HepG2 (cell line): ENCODE data around the gene ITGB1. TPM values are rescaled to one million over a fixed set of nuclear protein-coding genes. Genes with fewer than 3 reads are reported as not detected.

ENCODE experiments used
- ATF7-NPFF ChIP-seq: sonication (generic); formaldehyde crosslinking; IDR thresholded peaks from 2 replicates; pipeline ENCODE4 v1.8.1; 2023; ENCODE audit warnings: mild to moderate bottlenecking, low read depth, missing genetic modification reagents, moderate library complexity
- DR1 ChIP-seq: sonication (generic); formaldehyde crosslinking; IDR thresholded peaks from 2 replicates; pipeline ENCODE4 v1.8.0; 2021; ENCODE audit warnings: mild to moderate bottlenecking, missing genetic modification reagents, inconsistent platforms
- E2F1 ChIP-seq: sonication (generic); formaldehyde crosslinking; IDR thresholded peaks from 2 replicates; pipeline ENCODE4 v1.5.0; 2020; ENCODE audit warnings: missing genetic modification reagents
- GPBP1L1 ChIP-seq: sonication (generic); formaldehyde crosslinking; IDR thresholded peaks from 2 replicates; pipeline ENCODE4 v1.5.0; 2020; ENCODE audit warnings: mild to moderate bottlenecking, missing genetic modification reagents
- IRF2 ChIP-seq: IDR thresholded peaks from 2 replicates; pipeline ENCODE4 v1.6.1; 2018; ENCODE audit warnings: missing genetic modification reagents, missing compliant biosample characterization
- PITX1 ChIP-seq: sonication (generic); formaldehyde crosslinking; IDR thresholded peaks from 2 replicates; pipeline ENCODE4 v1.5.1; 2020; ENCODE audit warnings: mild to moderate bottlenecking, missing genetic modification reagents
- SRY ChIP-seq: sonication (generic); formaldehyde crosslinking; IDR thresholded peaks from 2 replicates; pipeline ENCODE4 v1.8.0; 2022; ENCODE audit warnings: mild to moderate bottlenecking, missing genetic modification reagents
- TBX2 ChIP-seq: sonication (generic); formaldehyde crosslinking; IDR thresholded peaks from 2 replicates; pipeline ENCODE4 v1.5.0; 2020; ENCODE audit warnings: missing genetic modification reagents, mild to moderate bottlenecking, borderline replicate concordance
- TRIM24 ChIP-seq: sonication (generic); formaldehyde crosslinking; IDR thresholded peaks from 2 replicates; pipeline ENCODE4 v1.8.0; 2022; ENCODE audit warnings: mild to moderate bottlenecking, missing genetic modification reagents
- ZBTB38 ChIP-seq: sonication (generic); formaldehyde crosslinking; IDR thresholded peaks from 2 replicates; pipeline ENCODE4 v1.5.1; 2020; ENCODE audit warnings: mild to moderate bottlenecking, missing genetic modification reagents
- ZNF251 ChIP-seq: sonication (generic); formaldehyde crosslinking; IDR thresholded peaks from 2 replicates; pipeline ENCODE4 v1.9.0; 2021; ENCODE audit warnings: mild to moderate bottlenecking, missing genetic modification reagents
- ZNF407 ChIP-seq: sonication (generic); formaldehyde crosslinking; IDR thresholded peaks from one replicate; pipeline ENCODE4 v1.5.1; 2020; ENCODE audit warnings: mild to moderate bottlenecking, missing genetic modification reagents; ENCODE audit errors: not compliant biosample characterization
- ZNF7 ChIP-seq: IDR thresholded peaks from 2 replicates; pipeline ENCODE4 v1.6.1; 2016; ENCODE audit warnings: missing biosample characterization, missing genetic modification reagents
- ZNF710 ChIP-seq: sonication (generic); formaldehyde crosslinking; IDR thresholded peaks from 2 replicates; pipeline ENCODE4 v1.5.0; 2020; ENCODE audit warnings: mild to moderate bottlenecking, missing genetic modification reagents, borderline replicate concordance
- ZNF737 ChIP-seq: sonication (generic); formaldehyde crosslinking; IDR thresholded peaks from 2 replicates; pipeline ENCODE4 v1.5.0; 2020; ENCODE audit warnings: missing genetic modification reagents, mild to moderate bottlenecking, borderline replicate concordance
- ZNF776 ChIP-seq: sonication (generic); formaldehyde crosslinking; IDR thresholded peaks from 2 replicates; pipeline ENCODE4 v1.4.0; 2020; ENCODE audit warnings: mild to moderate bottlenecking, missing genetic modification reagents
- polyA plus RNA-seq, 8 experiments: library from polyadenylated mRNA; depleted of rRNA in 3 of 8; stranded (reverse) in 7 of 8; unstranded in 1 of 8; fragments of >200 nt; fragmentation: Illumina TruSeq in 4 of 8; extraction: Trizol in 4 of 8; gene quantifications; 2 replicates each; pipeline versions ENCODE4 v1.2.1 to v1.2.3, GENCODE V29; 2011 to 2016; ENCODE audit warnings: low read depth in 4 of 8, missing spikeins in 1 of 8, mixed read lengths in 1 of 8; ENCODE audit not compliant: insufficient read depth in 1 of 8
- total RNA-seq, 5 experiments: library from RNA; depleted of rRNA; stranded (reverse); fragments of >200 nt; fragmentation: Illumina TruSeq; extraction: Trizol; gene quantifications; 2 replicates each; pipeline ENCODE4 v1.2.3, GENCODE V29; 2016; ENCODE audit warnings: low read depth in 1 of 5

The ITGB1 gene
- total and polyA plus RNA-seq, 2 of the 13 experiments (the other 11 are each of a cell fraction or from before 2014, with no cell fraction given): 190 to 204 TPM

- TF ChIP-seq ZNF407 (CRISPR knock-in tag) (peak; percentile 36), SRY (no peak), TRIM24 (CRISPR knock-in tag) (no peak), TBX2 (CRISPR knock-in tag) (peak; percentile 65), PITX1 (CRISPR knock-in tag) (peak; percentile 25; the same call in 1 of the 2 replicates), ATF7-NPFF (peak; percentile 35; the same call in 1 of the 2 replicates), ZNF710 (CRISPR knock-in tag) (peak; percentile 80), ZNF251 (CRISPR knock-in tag) (no peak), E2F1 (CRISPR knock-in tag) (no peak; the same call in 1 of the 2 replicates), ZNF776 (0 out of 2 replicates have a peak, but pooled peaks have one; percentile 63), GPBP1L1 (CRISPR knock-in tag) (no peak), DR1 (0 out of 2 replicates have a peak, but pooled peaks have one; percentile 31), IRF2 (0 out of 2 replicates have a peak, but pooled peaks have one; percentile 66), ZNF7 (CRISPR knock-in tag) (peak; percentile 55; the same call in 1 of the 2 replicates), ZNF737 (CRISPR knock-in tag) (no peak), ZBTB38 (CRISPR knock-in tag) (no peak; the same call in 1 of the 2 replicates)
Observed at GRCh38 chr10:32943854-32944661, 14.0 kb downstream of the ITGB1 start (continued).
